Breast epithelium (tissue), 4 donors: ENCODE measurements around the gene AGAP2. TPM values are rescaled to one million over a fixed set of nuclear protein-coding genes. Genes with fewer than 3 reads are reported as not detected.

Experiments used
- DNase-seq, 2 donors: peaks; one replicate each; pipeline ENCODE4 v3.0.0-alpha.2; 2019; ENCODE audit warnings: low spot score in 2 of 2
- H3K27ac ChIP-seq, 2 donors: fragments of 200-600 bp; sonication (generic) in 1 of 2; one replicate each; pipeline ENCODE4 v1.5.1; 2016 to 2019; ENCODE audit warnings: mild to moderate bottlenecking in 1 of 2
- H3K27me3 ChIP-seq, 2 donors: fragments of 200-600 bp; sonication (generic) in 1 of 2; one replicate each; pipeline versions ENCODE4 v1.5.1 to v1.6.0; 2017 to 2019; ENCODE audit warnings: control low read depth in 1 of 2, mild to moderate bottlenecking in 1 of 2
- H3K36me3 ChIP-seq: fragments of 200-600 bp; one replicate; pipeline ENCODE4 v1.5.1; 2019
- H3K4me1 ChIP-seq, 2 donors: fragments of 200-600 bp; sonication (generic); one replicate each; pipeline ENCODE4 v1.5.1; 2016 to 2019; ENCODE audit warnings: control low read depth in 1 of 2
- H3K4me3 ChIP-seq, 3 donors: fragments of 200-600 bp; sonication (generic); 1 replicate in 2 of 3; 2 replicates in 1 of 3; pipeline ENCODE4 v1.5.1; 2016 to 2019; ENCODE audit warnings: mild to moderate bottlenecking in 3 of 3, moderate library complexity in 2 of 3
- H3K9me3 ChIP-seq, 2 donors: fragments of 200-600 bp; sonication (generic) in 1 of 2; one replicate each; pipeline ENCODE4 v1.5.1; 2016 to 2019; ENCODE audit warnings: control low read depth in 1 of 2
- CTCF ChIP-seq, 3 donors: fragments of 450-650 bp; IDR thresholded peaks; one replicate each; pipeline ENCODE4 v1.5.1; 2016 to 2017; ENCODE audit warnings: antibody characterized with exemption in 3 of 3, mild to moderate bottlenecking in 3 of 3, moderate library complexity in 3 of 3
- POLR2A ChIP-seq: fragments of 450-650 bp; IDR thresholded peaks from one replicate; pipeline ENCODE4 v1.6.1; 2016; ENCODE audit warnings: antibody characterized with exemption, mild to moderate bottlenecking, moderate library complexity
- POLR2AphosphoS5 ChIP-seq, 3 donors: sonication (generic); formaldehyde crosslinking; IDR thresholded peaks; one replicate each; pipeline ENCODE4 v1.6.1; 2017; ENCODE audit warnings: antibody characterized with exemption in 3 of 3
- intact Hi-C: fragments of 100-400 bp; cut with DNase I; formaldehyde crosslinking; loops from one replicate; pipeline ENCODE4 v1.15.1; 2023; ENCODE audit warnings: low total_unique reads
- total RNA-seq, 3 donors: library from RNA; depleted of rRNA; stranded (reverse); fragments of >200 nt; gene quantifications; one replicate each; pipeline ENCODE4 v1.1.0, GENCODE V29; 2016

AGAP2 gene
- total RNA-seq, 3 donors from 2014 or later, result 1.2 to 1.8 (median 1.6) TPM

- Histone ChIP-seq H3K4me1 (peaks cover 0 to 8% of the 10 kb centered on the region in 2 donors), H3K36me3 (no peaks in the 10 kb centered on the region), H3K27me3 (peaks cover 0 to 25% of the 10 kb centered on the region in 2 donors), H3K27ac (no peak overlapping the region), H3K9me3 (no peaks in the 10 kb centered on the region), H3K4me3 (no peak overlapping the region)
- DNase-seq, result no peak
- TF ChIP-seq POLR2AphosphoS5 (IDR thresholded peaks at IDR 0.05) (no peak), POLR2A (no peak), CTCF (IDR thresholded peaks at IDR 0.05) (no peak)
- intact Hi-C loops, result no loop called here
Measured at GRCh38 chr12:57762463-57762862, 23.9 kb upstream of the AGAP2 start.

GRCh38 chr12:57761391-57761998 lies 23.0 kb upstream of the AGAP2 start:
- no peak overlapping the region for H3K4me3 ChIP-seq
- no peaks in the 10 kb centered on the region for H3K36me3 ChIP-seq
- H3K27ac ChIP-seq, result no peak overlapping the region
- intact Hi-C loops, result no loop called here
- TF ChIP-seq CTCF (IDR thresholded peaks at IDR 0.05) (no peak), POLR2AphosphoS5 (IDR thresholded peaks at IDR 0.05) (no peak), POLR2A (no peak)
- H3K27me3 ChIP-seq, result peaks cover 0 to 25% of the 10 kb centered on the region in 2 donors
- DNase-seq, result no peak
- H3K4me1 ChIP-seq, result peaks cover 0 to 4% of the 10 kb centered on the region in 2 donors
- H3K9me3 ChIP-seq, result no peaks in the 10 kb centered on the region

- no peak overlapping the region for H3K4me3 ChIP-seq
- no peaks in the 10 kb centered on the region for H3K9me3 ChIP-seq
- TF ChIP-seq CTCF (IDR thresholded peaks at IDR 0.05) (no peak), POLR2AphosphoS5 (IDR thresholded peaks at IDR 0.05) (no peak), POLR2A (no peak)
- no peaks in the 10 kb centered on the region for H3K36me3 ChIP-seq
- H3K4me1 ChIP-seq, result peaks cover 0 to 6% of the 10 kb centered on the region in 2 donors
- intact Hi-C loops, result no loop called here
- H3K27me3 ChIP-seq, result peaks cover 0 to 18% of the 10 kb centered on the region in 2 donors
- no peak for DNase-seq
- no peak overlapping the region for H3K27ac ChIP-seq
Measured at GRCh38 chr12:57760347-57760982, 21.9 kb upstream of the AGAP2 start.

- intact Hi-C loops, result no loop called here
- H3K4me3 ChIP-seq, result no peak overlapping the region
- TF ChIP-seq CTCF (IDR thresholded peaks at IDR 0.05) (peak in 2 of 3 donors; percentile 28 to 43), POLR2A (no peak), POLR2AphosphoS5 (IDR thresholded peaks at IDR 0.05) (no peak)
- no peaks in the 10 kb centered on the region for H3K36me3 ChIP-seq
- peaks cover 0 to 9% of the 10 kb centered on the region in 2 donors for H3K27me3 ChIP-seq
- no peak overlapping the region for H3K27ac ChIP-seq
- peaks cover 0 to 6% of the 10 kb centered on the region in 2 donors for H3K4me1 ChIP-seq
- no peaks in the 10 kb centered on the region for H3K9me3 ChIP-seq
- no peak for DNase-seq
Measured at GRCh38 chr12:57759360-57759980, 20.9 kb upstream of the AGAP2 start.
